Ishikawa (cell line): ENCODE data around the gene SH2D7.

ENCODE experiments used
- CEBPB ChIP-seq: IDR thresholded peaks from 2 replicates; pipeline ENCODE4 v1.6.1; 2012
- CREB1 ChIP-seq: IDR thresholded peaks from 2 replicates; pipeline ENCODE4 v1.6.1; 2012; ENCODE audit warnings: low read depth
- EGR1 ChIP-seq: IDR thresholded peaks from 2 replicates; pipeline ENCODE4 v1.6.1; 2012
- EP300 ChIP-seq: IDR thresholded peaks from 2 replicates; pipeline ENCODE4 v1.6.1; 2012; ENCODE audit warnings: borderline replicate concordance
- FOXM1 ChIP-seq: IDR thresholded peaks from 2 replicates; pipeline ENCODE4 v1.6.1; 2012; ENCODE audit warnings: low read depth, borderline replicate concordance
- MAX ChIP-seq: IDR thresholded peaks from 2 replicates; pipeline ENCODE4 v1.6.1; 2012
- NFIC ChIP-seq: IDR thresholded peaks from 2 replicates; pipeline ENCODE4 v1.6.1; 2012
- RAD21 ChIP-seq: IDR thresholded peaks from 2 replicates; pipeline ENCODE4 v1.6.1; 2012; ENCODE audit warnings: low read depth
- REST ChIP-seq: IDR thresholded peaks from 2 replicates; pipeline ENCODE4 v1.6.1; 2012; ENCODE audit warnings: low read depth, mild to moderate bottlenecking
- TAF1 ChIP-seq: IDR thresholded peaks from 2 replicates; pipeline ENCODE4 v1.6.1; 2012; ENCODE audit warnings: low read depth, mild to moderate bottlenecking
- TCF12 ChIP-seq: IDR thresholded peaks from 2 replicates; pipeline ENCODE4 v1.6.1; 2012; ENCODE audit warnings: low read depth
- TEAD4 ChIP-seq: IDR thresholded peaks from 2 replicates; pipeline ENCODE4 v1.6.1; 2012
- USF1 ChIP-seq: IDR thresholded peaks from 2 replicates; pipeline ENCODE4 v1.6.1; 2012
- YY1 ChIP-seq: IDR thresholded peaks from 2 replicates; pipeline ENCODE4 v1.6.1; 2012; ENCODE audit warnings: low read depth
- ZBTB7A ChIP-seq: IDR thresholded peaks from 2 replicates; pipeline ENCODE4 v1.6.1; 2012; ENCODE audit warnings: low read depth

Gene SH2D7

GRCh38 chr15:78055919-78056713 is 36.2 kb upstream of the SH2D7 start:
- TF ChIP-seq CREB1 (no peak), EP300 (no peak), REST (no peak), MAX (no peak), TEAD4 (no peak), FOXM1 (no peak), TCF12 (no peak)

GRCh38 chr15:78056714-78057269 is 35.6 kb upstream of the SH2D7 start:
- TF ChIP-seq TAF1 = no peak
- TF ChIP-seq YY1 = no peak
- no peak for TF ChIP-seq TEAD4
- TF ChIP-seq CREB1 = no peak
- no peak for TF ChIP-seq MAX
- TF ChIP-seq EP300 = no peak
- no peak for TF ChIP-seq USF1
- no peak for TF ChIP-seq FOXM1
- no peak for TF ChIP-seq ZBTB7A
- TF ChIP-seq REST = no peak
- no peak for TF ChIP-seq TCF12
- TF ChIP-seq EGR1 = no peak
- no peak for TF ChIP-seq RAD21
- TF ChIP-seq CEBPB = no peak
- TF ChIP-seq NFIC = no peak

- no peak for TF ChIP-seq EGR1
- no peak for TF ChIP-seq RAD21
- no peak for TF ChIP-seq ZBTB7A
- no peak for TF ChIP-seq REST
- no peak for TF ChIP-seq CEBPB
- TF ChIP-seq TCF12 = no peak
- TF ChIP-seq CREB1 = no peak
- no peak for TF ChIP-seq TAF1
- no peak for TF ChIP-seq NFIC
- TF ChIP-seq MAX = no peak
- TF ChIP-seq YY1 = no peak
- no peak for TF ChIP-seq USF1
- no peak for TF ChIP-seq TEAD4
- TF ChIP-seq FOXM1 = no peak
Measured at GRCh38 chr15:78057803-78058202, 34.6 kb upstream of the SH2D7 start.

- TF ChIP-seq CREB1 (no peak), TCF12 (no peak), EP300 (no peak), CEBPB (no peak), NFIC (no peak), TEAD4 (no peak), USF1 (no peak)
Measured at GRCh38 chr15:78058401-78058935, 33.9 kb upstream of the SH2D7 start.
